GM21528 (cell line): ENCODE data around the gene LTA.

Source experiments
- ATAC-seq: cut with Tn5 transposase; IDR thresholded peaks from one replicate; pipeline ENCODE4 v1.9.1; 2021; ENCODE audit warnings: mild to moderate bottlenecking, moderate library complexity; ENCODE audit not compliant: unreplicated experiment, low FRiP score

Gene LTA

DNA sequence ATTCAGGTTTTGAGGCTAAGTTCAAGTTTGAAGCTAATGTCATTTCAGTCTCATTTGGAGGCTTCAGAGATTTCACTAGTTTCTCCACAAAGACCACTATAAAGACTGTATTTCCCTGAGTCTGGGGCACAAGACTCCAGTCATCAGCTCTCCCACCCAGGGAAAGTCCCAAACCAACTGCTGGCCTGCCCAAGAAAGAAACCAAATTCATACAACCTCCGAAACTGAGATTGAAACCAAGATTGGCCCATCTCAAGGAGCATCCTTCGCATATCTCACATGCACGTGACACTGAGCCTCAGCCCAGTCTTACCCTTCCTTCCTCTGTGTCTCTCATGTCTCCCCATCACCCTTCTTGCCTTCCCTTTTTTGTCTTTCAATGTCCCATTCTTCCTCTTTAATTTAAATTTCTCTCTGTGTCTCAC lies 3.5 kb upstream of the LTA start:
- peak; percentile 51 for ATAC-seq

DNA sequence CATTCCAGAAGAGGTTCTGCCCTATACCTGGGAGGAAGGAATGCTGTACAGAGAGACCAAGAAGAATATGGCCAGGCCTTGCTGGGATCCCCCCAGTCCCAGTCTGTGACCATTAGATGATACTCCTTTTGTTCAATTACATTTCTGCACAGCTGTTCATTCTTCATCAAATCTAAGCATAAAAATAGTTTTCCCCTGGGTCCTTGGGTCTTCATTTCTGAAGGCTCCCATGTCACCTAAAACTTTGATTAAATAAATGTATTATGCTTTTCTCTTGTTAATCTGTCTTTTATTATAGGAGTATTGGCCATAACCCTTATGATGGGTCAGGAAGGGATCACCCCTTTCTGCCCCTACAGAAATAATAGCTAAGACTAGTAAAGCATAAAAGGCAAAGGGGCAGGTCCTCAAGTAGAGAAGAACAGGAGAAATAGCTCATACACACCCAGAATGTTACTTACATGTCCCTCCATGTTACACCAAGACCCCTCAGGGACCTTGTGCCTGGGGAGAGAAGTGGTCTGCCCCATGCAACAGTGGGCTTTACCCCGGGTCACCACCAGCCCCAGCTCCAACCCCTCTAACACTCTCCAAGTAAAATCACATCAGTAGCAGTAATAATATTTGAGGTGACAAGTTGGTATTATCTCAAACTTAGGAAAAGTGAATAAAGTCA lies 2.1 kb upstream of the LTA start:
- no peak for ATAC-seq

- no peak for ATAC-seq
Measured at GRCh38 chr6:31573239-31574105, 1.4 kb downstream of the LTA start.

DNA sequence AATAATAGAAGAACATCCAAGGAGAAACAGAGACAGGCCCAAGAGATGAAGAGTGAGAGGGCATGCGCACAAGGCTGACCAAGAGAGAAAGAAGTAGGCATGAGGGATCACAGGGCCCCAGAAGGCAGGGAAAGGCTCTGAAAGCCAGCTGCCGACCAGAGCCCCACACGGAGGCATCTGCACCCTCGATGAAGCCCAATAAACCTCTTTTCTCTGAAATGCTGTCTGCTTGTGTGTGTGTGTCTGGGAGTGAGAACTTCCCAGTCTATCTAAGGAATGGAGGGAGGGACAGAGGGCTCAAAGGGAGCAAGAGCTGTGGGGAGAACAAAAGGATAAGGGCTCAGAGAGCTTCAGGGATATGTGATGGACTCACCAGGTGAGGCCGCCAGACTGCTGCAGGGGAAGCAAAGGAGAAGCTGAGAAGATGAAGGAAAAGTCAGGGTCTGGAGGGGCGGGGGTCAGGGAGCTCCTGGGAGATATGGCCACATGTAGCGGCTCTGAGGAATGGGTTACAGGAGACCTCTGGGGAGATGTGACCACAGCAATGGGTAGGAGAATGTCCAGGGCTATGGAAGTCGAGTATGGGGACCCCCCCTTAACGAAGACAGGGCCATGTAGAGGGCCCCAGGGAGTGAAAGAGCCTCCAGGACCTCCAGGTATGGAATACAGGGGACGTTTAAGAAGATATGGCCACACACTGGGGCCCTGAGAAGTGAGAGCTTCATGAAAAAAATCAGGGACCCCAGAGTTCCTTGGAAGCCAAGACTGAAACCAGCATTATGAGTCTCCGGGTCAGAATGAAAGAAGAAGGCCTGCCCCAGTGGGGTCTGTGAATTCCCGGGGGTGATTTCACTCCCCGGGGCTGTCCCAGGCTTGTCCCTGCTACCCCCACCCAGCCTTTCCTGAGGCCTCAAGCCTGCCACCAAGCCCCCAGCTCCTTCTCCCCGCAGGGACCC lies 2.3 kb downstream of the LTA start:
- ATAC-seq: no peak

- no peak for ATAC-seq
Measured at GRCh38 chr6:31575335-31575901, 3.3 kb downstream of the LTA start, which contains the start of gene TNF. Gene TNF (plus strand): TSS chr6:31575565. CDS start chr6:31575742, 177 bp downstream.

- no peak for ATAC-seq
Measured at GRCh38 chr6:31575952-31576685, 4.0 kb downstream of the LTA start.

DNA sequence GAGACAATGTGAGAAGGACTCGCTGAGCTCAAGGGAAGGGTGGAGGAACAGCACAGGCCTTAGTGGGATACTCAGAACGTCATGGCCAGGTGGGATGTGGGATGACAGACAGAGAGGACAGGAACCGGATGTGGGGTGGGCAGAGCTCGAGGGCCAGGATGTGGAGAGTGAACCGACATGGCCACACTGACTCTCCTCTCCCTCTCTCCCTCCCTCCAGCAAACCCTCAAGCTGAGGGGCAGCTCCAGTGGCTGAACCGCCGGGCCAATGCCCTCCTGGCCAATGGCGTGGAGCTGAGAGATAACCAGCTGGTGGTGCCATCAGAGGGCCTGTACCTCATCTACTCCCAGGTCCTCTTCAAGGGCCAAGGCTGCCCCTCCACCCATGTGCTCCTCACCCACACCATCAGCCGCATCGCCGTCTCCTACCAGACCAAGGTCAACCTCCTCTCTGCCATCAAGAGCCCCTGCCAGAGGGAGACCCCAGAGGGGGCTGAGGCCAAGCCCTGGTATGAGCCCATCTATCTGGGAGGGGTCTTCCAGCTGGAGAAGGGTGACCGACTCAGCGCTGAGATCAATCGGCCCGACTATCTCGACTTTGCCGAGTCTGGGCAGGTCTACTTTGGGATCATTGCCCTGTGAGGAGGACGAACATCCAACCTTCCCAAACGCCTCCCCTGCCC lies 4.9 kb downstream of the LTA start:
- no peak for ATAC-seq

DNA sequence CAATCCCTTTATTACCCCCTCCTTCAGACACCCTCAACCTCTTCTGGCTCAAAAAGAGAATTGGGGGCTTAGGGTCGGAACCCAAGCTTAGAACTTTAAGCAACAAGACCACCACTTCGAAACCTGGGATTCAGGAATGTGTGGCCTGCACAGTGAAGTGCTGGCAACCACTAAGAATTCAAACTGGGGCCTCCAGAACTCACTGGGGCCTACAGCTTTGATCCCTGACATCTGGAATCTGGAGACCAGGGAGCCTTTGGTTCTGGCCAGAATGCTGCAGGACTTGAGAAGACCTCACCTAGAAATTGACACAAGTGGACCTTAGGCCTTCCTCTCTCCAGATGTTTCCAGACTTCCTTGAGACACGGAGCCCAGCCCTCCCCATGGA lies 5.5 kb downstream of the LTA start:
- ATAC-seq: no peak

DNA sequence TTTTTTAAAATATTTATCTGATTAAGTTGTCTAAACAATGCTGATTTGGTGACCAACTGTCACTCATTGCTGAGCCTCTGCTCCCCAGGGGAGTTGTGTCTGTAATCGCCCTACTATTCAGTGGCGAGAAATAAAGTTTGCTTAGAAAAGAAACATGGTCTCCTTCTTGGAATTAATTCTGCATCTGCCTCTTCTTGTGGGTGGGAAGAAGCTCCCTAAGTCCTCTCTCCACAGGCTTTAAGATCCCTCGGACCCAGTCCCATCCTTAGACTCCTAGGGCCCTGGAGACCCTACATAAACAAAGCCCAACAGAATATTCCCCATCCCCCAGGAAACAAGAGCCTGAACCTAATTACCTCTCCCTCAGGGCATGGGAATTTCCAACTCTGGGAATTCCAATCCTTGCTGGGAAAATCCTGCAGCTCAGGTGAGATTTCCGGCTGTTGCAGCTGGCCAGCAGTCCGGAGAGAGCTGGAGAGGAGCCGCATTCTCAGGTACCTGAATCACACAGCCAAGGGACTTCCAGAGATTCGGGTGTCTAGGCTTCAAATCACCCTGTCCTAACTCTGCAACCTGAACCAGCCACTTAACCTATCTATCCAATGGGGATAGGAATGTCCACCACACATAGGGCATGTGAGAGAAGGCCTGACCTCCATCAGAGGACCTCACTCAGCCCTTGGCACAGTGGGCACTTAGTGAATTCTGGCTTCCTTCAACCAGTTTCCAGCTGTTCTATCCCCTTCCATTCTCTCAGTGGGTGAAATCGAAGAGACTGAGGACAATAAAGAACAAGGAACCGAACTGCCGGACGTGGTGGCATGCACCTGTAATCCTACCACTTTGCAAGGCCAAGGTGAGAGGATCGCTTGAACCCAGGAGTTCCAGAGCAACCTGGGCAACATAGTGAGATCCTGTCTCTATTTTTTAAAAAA lies 6.4 kb downstream of the LTA start:
- no peak for ATAC-seq

DNA sequence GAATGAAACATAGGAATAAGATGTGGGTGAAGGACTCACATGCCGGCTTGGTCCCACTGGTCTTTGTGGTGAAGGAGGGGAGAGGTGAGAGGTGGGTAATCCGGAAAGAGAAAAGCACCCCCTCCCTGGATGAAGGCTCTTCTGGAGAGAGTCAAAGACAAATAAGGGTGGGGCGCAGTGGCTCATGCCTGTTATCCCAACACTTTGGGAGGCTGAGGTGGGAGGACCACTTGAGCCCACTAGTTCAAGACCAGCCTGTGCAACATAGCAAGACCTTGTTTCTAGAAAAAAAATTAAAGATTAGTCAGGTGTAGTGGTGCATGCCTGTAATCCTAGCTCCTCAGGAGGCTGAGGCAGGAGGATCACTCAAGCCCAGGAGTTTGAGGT lies 7.0 kb downstream of the LTA start:
- ATAC-seq: no peak

GRCh38 chr6:31579546-31580437 lies 7.7 kb downstream of the LTA start:
- no peak for ATAC-seq

DNA sequence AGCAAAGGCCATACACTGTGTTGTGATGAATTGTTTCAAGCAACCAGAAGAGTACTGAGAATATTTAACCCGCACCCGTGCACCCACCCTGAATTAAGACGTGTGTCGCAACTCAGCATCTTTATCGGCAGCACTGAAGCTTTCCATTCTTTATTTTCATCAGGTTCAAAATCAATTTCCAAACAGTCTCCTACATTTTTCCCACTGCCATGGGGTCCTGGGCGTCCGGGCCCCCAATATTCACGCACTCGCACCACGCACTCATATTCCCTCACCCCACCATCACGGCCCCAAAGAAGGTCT lies 8.3 kb downstream of the LTA start:
- no peak for ATAC-seq

- peak; percentile 59 for ATAC-seq
Measured at GRCh38 chr6:31580807-31581433, 8.8 kb downstream of the LTA start.

GRCh38 chr6:31581434-31582229 lies 9.5 kb downstream of the LTA start:
- no peak for ATAC-seq

- no peak for ATAC-seq
Measured at GRCh38 chr6:31582230-31582643, 10.1 kb downstream of the LTA start, which contains the start of gene LTB. Gene LTB (minus strand): TSS chr6:31582424. CDS start chr6:31582417, 7 bp downstream.

DNA sequence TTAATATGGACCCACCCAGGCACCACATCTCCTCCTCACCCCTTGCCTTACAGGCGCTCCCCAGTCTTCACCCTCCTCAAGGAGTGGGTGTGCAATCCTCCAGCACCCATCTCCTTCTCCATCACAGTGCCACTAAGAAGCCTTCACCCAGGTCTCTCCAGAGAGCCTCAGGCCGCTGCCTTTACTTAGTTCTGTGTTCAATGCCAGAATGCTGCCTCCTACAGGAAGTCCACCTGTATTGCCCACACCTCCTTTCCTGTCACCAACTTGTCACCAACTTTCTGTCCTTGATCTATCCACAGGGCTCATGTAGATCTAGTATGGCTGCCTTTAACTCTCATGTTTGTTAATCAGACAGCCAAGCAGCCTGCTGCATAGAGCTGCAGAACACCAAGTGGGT lies 13.4 kb downstream of the LTA start:
- no peak for ATAC-seq
